NCI-H1694 (cell line): ENCODE data around the gene NFATC2.
"Not testable (repeated sequence)": the region's sequence is repeated elsewhere in the genome, so short reads cannot be mapped to it uniquely, and the experiment has no call there.

Experiments used
- DNase-seq: peaks from one replicate; lab custom pipeline; 2025; lab: John Stamatoyannopoulos, UW

Gene NFATC2

GRCh38 chr20:51567622-51568021 lies 25.1 kb upstream of the NFATC2 start:
- DNase-seq, result no peak

- no peak for DNase-seq
Observed at GRCh38 chr20:51566594-51566993, 24.1 kb upstream of the NFATC2 start.

GRCh38 chr20:51565298-51566144 lies 23.0 kb upstream of the NFATC2 start:
- no peak for DNase-seq

GRCh38 chr20:51563486-51564332 lies 21.2 kb upstream of the NFATC2 start:
- DNase-seq, result no peak

GRCh38 chr20:51563174-51563485 lies 20.6 kb upstream of the NFATC2 start:
- no peak for DNase-seq

- no peak for DNase-seq
Observed at GRCh38 chr20:51562332-51563173, 20.0 kb upstream of the NFATC2 start.

GRCh38 chr20:51562027-51562331 lies 19.5 kb upstream of the NFATC2 start:
- no peak for DNase-seq

- no peak for DNase-seq
Observed at GRCh38 chr20:51560550-51561307, 18.2 kb upstream of the NFATC2 start.

- no peak for DNase-seq
Observed at GRCh38 chr20:51560042-51560441, 17.5 kb upstream of the NFATC2 start.

- no peak for DNase-seq
Observed at GRCh38 chr20:51554538-51555165, 12.1 kb upstream of the NFATC2 start.

- DNase-seq, result no peak
Observed at GRCh38 chr20:51553897-51554486, 11.5 kb upstream of the NFATC2 start.

- no peak for DNase-seq
Observed at GRCh38 chr20:51551186-51551585, 8.7 kb upstream of the NFATC2 start.

GRCh38 chr20:51549474-51549873 lies 7.0 kb upstream of the NFATC2 start:
- DNase-seq, result no peak

GRCh38 chr20:51547951-51548350 lies 5.4 kb upstream of the NFATC2 start:
- no peak for DNase-seq

GRCh38 chr20:51545515-51545914 lies 3.0 kb upstream of the NFATC2 start:
- DNase-seq, result no peak

GRCh38 chr20:51543422-51543788 lies 886 bp upstream of the NFATC2 start:
- no peak for DNase-seq

- DNase-seq, result no peak
Observed at GRCh38 chr20:51542033-51542570, 417 bp downstream of the NFATC2 start.

GRCh38 chr20:51541189-51542032 lies 1.1 kb downstream of the NFATC2 start:
- DNase-seq, result no peak

GRCh38 chr20:51540580-51540979 lies 1.9 kb downstream of the NFATC2 start:
- no peak for DNase-seq

GRCh38 chr20:51540074-51540473 lies 2.4 kb downstream of the NFATC2 start:
- not testable (repeated sequence) for DNase-seq
